Mesodermal cell (in vitro differentiated cells): Measurements from ENCODE around the gene FGGY.
A peak's percentile ranks its signal among the peaks of the same experiment; 100 is the strongest.
"Not testable (repeated sequence)": the region's sequence is repeated elsewhere in the genome, so short reads cannot be mapped to it uniquely, and the experiment has no call there.

Source experiments
- H3K27ac ChIP-seq: 2 replicates; pipeline ENCODE4 v1.7.0; 2013; ENCODE audit warnings: mild to moderate bottlenecking, low read depth, low read length, moderate library complexity; ENCODE audit not compliant: severe bottlenecking
- H3K36me3 ChIP-seq: 2 replicates; pipeline ENCODE4 v1.7.1; 2013; ENCODE audit warnings: mild to moderate bottlenecking, low read length, moderate library complexity; ENCODE audit not compliant: control insufficient read depth, insufficient read depth
- H3K4me1 ChIP-seq: one replicate; pipeline ENCODE4 v1.7.1; 2013; ENCODE audit warnings: mild to moderate bottlenecking, low read length; ENCODE audit not compliant: insufficient read depth, control insufficient read depth, poor library complexity, severe bottlenecking
- H3K4me3 ChIP-seq: 2 replicates; pipeline ENCODE4 v1.7.0; 2013; ENCODE audit warnings: low read length, control low read depth, mild to moderate bottlenecking; ENCODE audit not compliant: insufficient read depth, poor library complexity, severe bottlenecking; ENCODE audit errors: extremely low read depth
- H3K9me3 ChIP-seq: 2 replicates; pipeline ENCODE4 v1.7.1; 2013; ENCODE audit warnings: mild to moderate bottlenecking, low read length, moderate library complexity; ENCODE audit not compliant: control insufficient read depth
- WGBS, 2 experiments: methylation state at CpG; one replicate each; pipeline ENCODE4 v1.1.5; 2013; ENCODE audit warnings: missing lambda C conversion rate in 2 of 2; ENCODE audit not compliant: insufficient coverage in 2 of 2; 5-methylcytosine and 5-hydroxymethylcytosine counted together

The FGGY gene

DNA sequence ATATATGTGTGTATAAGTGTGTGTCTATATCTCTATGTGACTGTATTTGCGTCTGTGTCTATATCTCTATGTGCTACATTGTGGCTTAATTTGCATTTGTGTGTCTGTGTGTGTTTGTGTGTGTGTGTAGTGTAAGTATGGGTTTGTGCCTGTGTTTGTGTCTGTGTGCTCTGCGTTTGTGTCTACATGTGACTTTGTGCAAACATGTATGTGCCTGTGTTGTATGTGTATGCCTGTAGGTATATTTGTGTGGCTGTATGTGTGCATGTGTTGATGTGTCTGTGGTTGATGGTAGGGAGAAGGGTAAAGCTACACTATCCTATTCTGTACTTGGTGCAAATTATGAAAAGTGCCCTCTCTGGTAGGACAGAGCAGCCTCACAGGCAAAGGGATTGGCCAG, 7.3 kb upstream of the FGGY start:
- Histone ChIP-seq H3K9me3 (no peaks in the 10 kb centered on the region), H3K4me1 (no peaks in the 10 kb centered on the region), H3K4me3 (no peak overlapping the region), H3K36me3 (no peaks in the 10 kb centered on the region), H3K27ac (no peak overlapping the region)
- WGBS, 2 experiments, result 92 to 94% methylated on average over 2 of the region's 2 CpGs

- no peak overlapping the region for H3K4me3 ChIP-seq
- H3K4me1 ChIP-seq, result no peaks in the 10 kb centered on the region
- H3K27ac ChIP-seq, result no peak overlapping the region
- H3K9me3 ChIP-seq, result no peaks in the 10 kb centered on the region
- H3K36me3 ChIP-seq, result no peaks in the 10 kb centered on the region
- WGBS, 2 experiments, result 63% methylated on average over 7 of the region's 9 CpGs
Measured at GRCh38 chr1:59290193-59290949, 6.5 kb upstream of the FGGY start.

GRCh38 chr1:59291561-59291960, 5.3 kb upstream of the FGGY start:
- Histone ChIP-seq H3K4me3 (no peak overlapping the region), H3K27ac (no peak overlapping the region), H3K9me3 (no peaks in the 10 kb centered on the region), H3K36me3 (no peaks in the 10 kb centered on the region), H3K4me1 (no peaks in the 10 kb centered on the region)

DNA sequence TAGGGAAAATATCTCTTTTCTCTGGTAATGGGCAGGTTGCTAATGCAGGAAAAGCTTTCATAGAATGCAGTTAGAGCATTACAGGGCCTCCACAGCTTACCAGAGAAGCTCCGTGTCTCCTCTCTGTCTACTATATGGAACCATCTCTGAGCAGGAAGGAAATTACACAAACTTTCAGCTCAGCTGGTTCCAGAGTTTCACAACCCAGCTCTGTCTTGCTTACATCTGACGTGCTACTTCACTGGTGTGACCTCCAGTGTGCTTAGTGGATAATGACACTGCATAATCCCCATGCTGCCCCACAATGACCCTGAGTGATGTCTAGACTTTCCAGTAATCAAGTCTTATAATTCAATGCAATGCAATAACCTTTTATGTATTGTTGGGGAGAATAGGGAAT, 4.3 kb upstream of the FGGY start:
- H3K27ac ChIP-seq, result no peak overlapping the region
- WGBS, 2 experiments, result 69 to 100% methylated on average over 1 to 2 of the region's 2 CpGs

DNA sequence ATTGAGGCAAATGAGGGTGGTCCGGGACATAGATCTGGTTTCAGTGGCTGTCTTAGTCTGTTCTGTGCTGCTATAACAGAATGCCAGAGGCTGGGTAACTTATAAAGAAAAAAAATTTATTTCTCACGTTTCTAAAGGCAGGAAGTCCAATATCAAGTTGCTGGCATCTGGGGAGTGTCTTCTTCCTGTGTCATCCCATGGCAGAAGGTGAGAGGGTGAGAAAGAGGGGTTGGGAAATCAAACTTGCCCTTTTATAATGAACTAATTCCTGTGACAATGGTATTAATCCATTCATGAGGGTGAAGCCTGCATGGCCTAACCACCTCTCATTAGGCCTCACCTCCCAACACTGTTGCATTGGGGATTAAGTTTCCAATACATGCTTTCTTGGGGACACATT, 3.7 kb upstream of the FGGY start:
- Histone ChIP-seq H3K9me3 (no peaks in the 10 kb centered on the region), H3K4me3 (no peak overlapping the region), H3K4me1 (peaks cover 6% of the 10 kb centered on the region), H3K27ac (no peak overlapping the region), H3K36me3 (no peaks in the 10 kb centered on the region)
- WGBS, 2 experiments, result 80% methylated on average over 1 of the region's 2 CpGs; no CpG with 5 or more reads in 1 of the 2 experiments

More for the DNA sequence above, 4.3 kb upstream of the FGGY start:
- H3K4me3 ChIP-seq, result no peak overlapping the region
- H3K4me1 ChIP-seq, result no peaks in the 10 kb centered on the region
- H3K36me3 ChIP-seq, result no peaks in the 10 kb centered on the region
- no peaks in the 10 kb centered on the region for H3K9me3 ChIP-seq

DNA sequence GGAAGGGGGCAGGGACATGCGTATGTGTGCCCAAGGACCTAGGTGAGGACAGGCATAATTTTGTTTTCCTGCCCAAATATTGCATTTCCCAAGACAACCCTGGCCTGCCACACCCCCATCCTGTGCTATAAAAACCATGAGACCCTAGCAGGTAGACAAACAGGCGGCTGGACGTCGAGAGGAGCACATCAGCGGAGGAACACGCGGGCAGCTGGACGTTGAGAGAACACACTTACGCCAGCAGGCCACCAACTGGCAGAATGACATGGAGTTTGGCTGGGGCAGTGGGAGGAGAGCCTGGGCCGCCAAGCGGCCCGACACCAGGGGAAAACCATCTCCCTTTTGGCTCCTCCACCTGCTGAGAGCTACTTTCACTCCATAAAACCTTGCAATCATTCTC, 3.0 kb upstream of the FGGY start:
- no peak overlapping the region for H3K4me3 ChIP-seq
- WGBS, 2 experiments, result 96 to 100% methylated on average over 1 to 11 of the region's 12 CpGs
- H3K27ac ChIP-seq, result no peak overlapping the region
- H3K4me1 ChIP-seq, result peaks cover 7% of the 10 kb centered on the region
- H3K9me3 ChIP-seq, result no peaks in the 10 kb centered on the region
- H3K36me3 ChIP-seq, result no peaks in the 10 kb centered on the region

- H3K27ac ChIP-seq, result no peak overlapping the region
- no peaks in the 10 kb centered on the region for H3K36me3 ChIP-seq
- WGBS, 2 experiments, result 93 to 94% methylated on average over 2 to 3 of the region's 4 CpGs
- no peaks in the 10 kb centered on the region for H3K9me3 ChIP-seq
- no peak overlapping the region for H3K4me3 ChIP-seq
- peaks cover 7% of the 10 kb centered on the region for H3K4me1 ChIP-seq
Measured at GRCh38 chr1:59294423-59294822, 2.5 kb upstream of the FGGY start.

DNA sequence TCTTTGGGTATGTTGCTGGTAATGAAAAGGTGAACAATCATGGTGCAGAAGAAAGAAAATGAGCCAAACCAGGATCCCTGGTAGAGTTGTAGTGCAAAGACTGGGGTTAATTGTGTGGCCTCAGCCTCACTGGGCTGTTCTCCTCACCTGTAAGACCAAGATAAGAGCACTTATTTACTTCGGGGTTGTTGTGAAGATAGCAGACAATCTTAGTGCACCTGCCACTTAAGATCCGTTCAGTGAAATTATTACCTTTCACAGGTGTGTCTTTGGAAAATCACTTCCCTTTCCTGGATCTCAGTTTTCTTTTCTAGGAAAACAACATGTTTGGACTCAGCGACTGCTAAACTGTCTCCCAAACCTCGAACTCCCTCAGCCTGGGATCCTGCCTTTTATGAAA, 1.3 kb upstream of the FGGY start:
- peaks cover 7% of the 10 kb centered on the region for H3K4me1 ChIP-seq
- 92 to 100% methylated on average over 3 to 4 of the region's 4 CpGs for WGBS, 2 experiments
- H3K36me3 ChIP-seq, result no peaks in the 10 kb centered on the region
- H3K27ac ChIP-seq, result no peak overlapping the region
- no peaks in the 10 kb centered on the region for H3K9me3 ChIP-seq
- H3K4me3 ChIP-seq, result peak overlapping the region; percentile 43

DNA sequence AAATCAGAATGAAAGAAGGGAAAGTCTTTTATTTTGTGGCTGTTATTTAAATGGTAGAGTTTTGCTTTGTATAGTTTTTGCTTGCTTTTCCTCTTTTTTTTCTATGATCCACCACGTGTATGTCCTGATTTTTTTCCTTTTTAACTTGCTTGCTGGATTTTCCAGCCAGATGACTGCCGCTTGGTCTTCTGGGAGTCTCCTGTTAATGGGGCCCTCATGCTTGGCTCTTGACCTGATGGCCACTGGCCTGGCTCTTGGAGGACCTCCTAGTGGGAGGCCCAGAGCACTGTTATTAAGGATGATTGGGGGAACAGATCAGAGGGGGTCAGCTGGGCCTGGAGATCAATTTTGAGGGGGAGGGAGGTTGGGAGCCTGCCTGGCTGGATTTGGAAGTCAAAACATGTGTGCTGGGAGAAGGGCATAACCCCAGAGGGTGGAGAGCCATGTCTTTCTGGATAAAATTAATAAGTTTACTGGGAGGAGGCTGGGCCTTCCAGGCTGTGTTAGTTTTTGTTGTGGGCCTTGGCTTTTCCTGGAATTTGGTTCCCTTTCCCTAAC, 1.2 kb downstream of the FGGY start:
- Histone ChIP-seq H3K4me1 (peaks cover 7% of the 10 kb centered on the region), H3K4me3 (no peak overlapping the region), H3K9me3 (peaks cover 5% of the 10 kb centered on the region), H3K36me3 (no peaks in the 10 kb centered on the region), H3K27ac (no peak overlapping the region)
- 75 to 86% methylated on average over 1 to 2 of the region's 2 CpGs for WGBS, 2 experiments

GRCh38 chr1:59298710-59299346, 1.9 kb downstream of the FGGY start:
- Histone ChIP-seq H3K4me3 (no peak overlapping the region), H3K4me1 (peaks cover 7% of the 10 kb centered on the region), H3K27ac (no peak overlapping the region), H3K9me3 (peaks cover 5% of the 10 kb centered on the region), H3K36me3 (no peaks in the 10 kb centered on the region)
- 93 to 100% methylated on average over 4 of the region's 6 CpGs for WGBS, 2 experiments

- not testable (repeated sequence) for H3K9me3 ChIP-seq, H3K36me3 ChIP-seq, H3K4me3 ChIP-seq, H3K27ac ChIP-seq, H3K4me1 ChIP-seq
- WGBS, 2 experiments, result 93 to 97% methylated on average over 7 to 10 of the region's 11 CpGs
Measured at GRCh38 chr1:59299670-59300069, 2.8 kb downstream of the FGGY start.
